NB4 (cell line): ENCODE results near the gene GMDS.

Experiments used
- CTCF ChIP-seq: IDR thresholded peaks from one replicate; pipeline ENCODE4 v1.5.1; 2012; ENCODE audit warnings: low read depth, low read length
- MAX ChIP-seq: IDR thresholded peaks from 2 replicates; pipeline ENCODE4 v1.6.1; 2011; ENCODE audit warnings: low read depth, low read length
- MYC ChIP-seq: IDR thresholded peaks from 2 replicates; pipeline ENCODE4 v1.6.1; 2011; ENCODE audit warnings: low read depth, low read length
- POLR2A ChIP-seq: IDR thresholded peaks from 2 replicates; pipeline ENCODE4 v1.6.1; 2011; ENCODE audit warnings: mild to moderate bottlenecking; ENCODE audit not compliant: insufficient read length; ENCODE audit errors: extremely low read depth

GRCh38 chr6:1806935-1807334 lies 438.5 kb downstream of the GMDS start:
- TF ChIP-seq CTCF: no peak
- TF ChIP-seq POLR2A: no peak
- TF ChIP-seq MAX: no peak
- no peak for TF ChIP-seq MYC
